Activated CD8-positive, alpha-beta memory T cell treated with anti-CD3 and anti-CD28 coated beads for 1 hour (primary cell): ENCODE data around the gene TMEM170B.

ENCODE experiments used
- DNase-seq, 2 donors: peaks; one replicate each; pipeline ENCODE4 v3.0.0-alpha.2; 2020; ENCODE audit warnings: low read depth in 1 of 2; ENCODE audit errors: extremely low read depth in 1 of 2

Gene TMEM170B

GRCh38 chr6:11584244-11584643, 46.7 kb downstream of the TMEM170B start:
- no peak for DNase-seq

DNA sequence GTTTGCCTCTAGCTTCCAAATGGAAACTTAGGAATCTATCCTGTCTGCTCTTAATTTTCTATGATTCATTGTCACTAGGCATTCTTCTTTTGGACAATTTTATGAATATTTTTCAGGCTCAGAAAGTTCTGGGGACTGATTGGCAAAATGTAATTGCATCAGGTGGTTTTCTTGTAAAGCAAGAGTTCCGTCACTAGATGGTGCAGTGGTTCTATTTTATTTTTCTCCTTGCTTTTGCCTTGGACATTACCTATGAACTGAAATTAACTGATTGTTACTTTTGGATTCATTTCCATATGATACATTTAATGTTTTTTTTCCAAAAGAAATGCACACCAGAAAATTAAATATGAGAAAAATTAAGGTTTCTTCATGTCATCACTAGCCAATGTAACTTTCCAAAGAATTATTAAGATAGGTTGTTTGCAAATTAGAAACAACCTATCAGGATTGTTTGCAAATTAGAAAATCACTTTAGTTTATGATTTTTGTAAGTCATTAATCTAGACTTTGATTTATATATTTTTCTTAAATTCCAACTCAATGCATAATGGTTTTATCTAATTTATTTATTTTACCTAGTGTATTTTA, 48.0 kb downstream of the TMEM170B start:
- no peak for DNase-seq

DNA sequence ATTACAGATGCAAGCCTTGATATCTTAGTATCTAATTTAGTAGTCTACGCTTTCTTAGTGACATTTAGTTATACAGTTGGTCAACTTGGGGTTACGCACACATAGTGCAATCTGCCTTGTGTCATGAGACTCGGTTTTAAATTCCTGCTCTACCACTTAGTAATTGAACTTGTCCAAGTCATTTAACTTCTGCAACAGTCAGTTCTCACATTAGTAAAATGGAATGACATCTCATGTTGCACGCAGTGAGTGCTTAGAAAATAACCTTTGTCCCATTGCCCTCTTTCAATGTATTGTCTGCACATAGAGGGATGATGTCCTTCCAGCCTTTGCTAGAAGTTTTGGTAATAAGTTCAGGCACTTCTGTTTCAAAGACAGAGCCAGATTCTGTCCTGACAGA, 48.6 kb downstream of the TMEM170B start:
- no peak for DNase-seq

- DNase-seq = no peak
Measured at GRCh38 chr6:11586536-11586935, 49.0 kb downstream of the TMEM170B start.

- DNase-seq = no peak
Measured at GRCh38 chr6:11589261-11589660, 51.7 kb downstream of the TMEM170B start.

- no peak for DNase-seq
Measured at GRCh38 chr6:11592294-11592906, 54.9 kb downstream of the TMEM170B start.

GRCh38 chr6:11593096-11593495, 55.5 kb downstream of the TMEM170B start:
- DNase-seq = no peak

DNA sequence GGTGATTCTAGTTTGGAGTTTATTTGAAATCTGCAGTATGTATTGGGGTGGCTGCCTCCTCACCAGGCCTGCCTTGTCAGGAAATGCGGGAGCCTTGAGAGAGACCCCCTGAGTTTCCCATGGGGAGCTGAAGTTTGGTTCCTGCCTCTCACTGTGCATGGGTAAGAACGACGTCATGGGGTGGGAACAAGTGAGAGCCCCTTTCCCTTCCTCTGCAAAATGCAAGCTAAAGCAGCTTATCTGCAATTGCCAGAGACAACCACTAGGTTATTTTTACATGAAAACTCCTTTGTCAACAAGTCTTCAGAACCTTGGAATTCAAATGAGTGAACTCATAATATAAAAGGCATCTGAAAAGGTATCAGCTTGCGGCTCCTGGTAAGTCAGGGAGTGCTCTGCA, 58.4 kb downstream of the TMEM170B start:
- DNase-seq = no peak

DNA sequence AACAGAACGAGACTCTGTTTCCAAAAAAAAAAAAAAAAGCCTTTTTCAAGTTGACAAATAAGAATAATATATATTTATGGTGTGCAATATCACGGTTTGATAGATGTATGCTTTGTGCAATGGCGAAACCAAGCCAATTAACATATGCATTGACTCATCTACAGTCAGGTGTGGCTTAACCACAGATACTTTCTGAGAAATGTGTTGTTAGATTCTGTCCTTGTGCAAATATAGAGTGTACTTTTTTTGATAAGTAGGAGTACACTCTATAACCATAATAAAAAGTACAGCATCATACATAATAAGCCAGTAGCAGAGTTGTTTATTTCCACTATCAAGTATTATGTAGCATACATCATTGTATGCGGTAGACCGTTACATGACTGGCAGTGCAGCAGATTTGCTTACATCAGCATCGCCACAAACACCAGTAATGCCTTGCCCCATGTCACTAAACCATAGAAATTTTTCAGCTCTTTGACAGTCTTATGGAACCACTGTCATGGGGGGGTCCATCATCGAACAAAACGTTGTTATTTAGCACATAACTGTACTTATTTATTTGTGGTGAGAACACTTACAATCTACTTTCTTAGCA, 59.2 kb downstream of the TMEM170B start:
- DNase-seq = no peak

DNA sequence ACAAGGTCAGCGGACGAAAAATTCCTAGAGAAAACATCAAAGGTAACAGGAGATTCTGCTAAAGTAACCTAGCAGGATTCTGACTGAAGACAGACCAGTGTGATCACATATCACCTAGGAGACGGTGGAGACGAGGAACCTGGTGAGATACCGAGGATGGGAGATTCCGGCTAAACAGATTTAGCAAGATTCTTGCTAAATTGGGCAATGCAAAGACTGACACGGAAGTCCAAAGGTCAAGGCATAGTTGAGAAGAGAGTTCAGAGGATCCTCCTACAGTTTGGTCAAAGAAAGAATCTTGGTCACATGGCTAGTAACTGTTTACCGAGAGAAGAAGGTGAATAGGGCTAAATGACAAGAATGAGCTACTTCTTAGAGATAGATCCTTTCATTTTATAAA, 61.1 kb downstream of the TMEM170B start:
- DNase-seq = no peak

DNA sequence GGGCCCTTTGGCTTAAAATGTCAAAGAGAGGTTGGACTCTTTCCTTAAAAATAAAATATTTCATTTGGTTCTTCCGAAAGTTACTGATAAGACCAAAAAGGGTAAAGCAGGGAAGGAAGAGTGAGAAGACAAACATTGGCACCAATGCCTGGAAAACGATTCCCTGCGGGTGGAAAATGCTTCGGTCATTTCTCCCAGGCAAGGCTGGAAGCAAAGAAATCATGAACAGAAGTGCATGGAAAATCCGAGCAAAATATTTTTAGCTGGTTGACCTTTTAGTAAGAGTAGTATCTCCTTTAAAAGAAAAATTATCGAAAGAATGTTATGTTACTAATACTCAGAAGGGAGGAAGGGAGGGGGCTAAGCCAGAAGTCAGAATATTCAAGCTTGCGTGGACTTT, 62.7 kb downstream of the TMEM170B start:
- DNase-seq = no peak

GRCh38 chr6:11601776-11602605, 64.4 kb downstream of the TMEM170B start:
- no peak for DNase-seq

DNA sequence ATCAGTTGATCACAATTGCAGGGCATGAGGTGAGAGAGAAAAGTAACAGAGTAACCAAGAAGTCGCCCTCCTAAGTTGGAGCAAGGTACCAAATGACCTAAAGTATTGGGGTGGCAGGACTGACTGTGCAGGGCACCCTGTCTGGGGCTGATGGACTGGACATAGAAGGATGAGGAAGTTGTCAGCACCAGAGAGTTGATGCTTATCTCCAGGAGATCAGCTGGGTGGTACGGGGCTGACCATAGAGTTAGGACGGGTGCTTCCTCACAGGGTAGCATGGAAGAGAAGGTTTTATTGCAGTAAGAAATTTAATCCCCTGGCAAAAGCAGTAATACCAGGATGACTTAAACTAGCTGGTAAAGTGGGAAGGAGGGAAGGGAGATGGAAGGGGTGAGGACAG, 66.7 kb downstream of the TMEM170B start:
- DNase-seq = no peak

DNA sequence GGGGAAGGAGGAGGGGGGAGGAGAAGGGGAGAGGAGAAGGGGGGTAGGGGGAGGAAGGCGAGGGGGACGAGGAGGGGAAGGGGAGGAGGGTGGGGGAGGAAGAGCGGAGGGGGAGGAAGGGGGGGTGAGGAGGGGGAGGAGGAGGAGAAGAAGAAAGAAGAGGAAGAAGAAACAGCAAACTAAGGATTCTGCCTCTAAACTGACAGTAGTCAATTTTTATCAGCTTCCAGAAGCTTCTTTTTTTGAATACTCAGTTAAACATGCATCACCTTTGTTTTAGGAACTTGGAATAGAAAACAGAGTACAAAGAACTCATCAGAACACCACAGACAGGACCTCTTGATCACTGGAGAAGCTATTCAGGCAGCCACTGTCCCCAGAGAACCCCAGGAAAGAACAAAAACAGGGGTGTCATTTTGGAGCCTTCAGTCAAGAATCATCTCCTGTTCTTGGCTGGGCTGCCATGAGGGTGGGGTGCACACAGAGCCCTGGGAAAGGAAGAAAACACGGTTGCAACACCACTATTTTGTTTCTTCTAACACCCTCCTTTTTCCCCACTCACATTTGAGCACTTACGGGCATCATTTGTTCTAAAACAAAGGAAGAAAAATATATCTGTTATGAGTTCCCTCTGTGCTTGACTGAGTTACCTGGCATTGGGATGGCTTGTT, 67.4 kb downstream of the TMEM170B start:
- DNase-seq = no peak

GRCh38 chr6:11605507-11605905, 68.0 kb downstream of the TMEM170B start:
- no peak for DNase-seq

DNA sequence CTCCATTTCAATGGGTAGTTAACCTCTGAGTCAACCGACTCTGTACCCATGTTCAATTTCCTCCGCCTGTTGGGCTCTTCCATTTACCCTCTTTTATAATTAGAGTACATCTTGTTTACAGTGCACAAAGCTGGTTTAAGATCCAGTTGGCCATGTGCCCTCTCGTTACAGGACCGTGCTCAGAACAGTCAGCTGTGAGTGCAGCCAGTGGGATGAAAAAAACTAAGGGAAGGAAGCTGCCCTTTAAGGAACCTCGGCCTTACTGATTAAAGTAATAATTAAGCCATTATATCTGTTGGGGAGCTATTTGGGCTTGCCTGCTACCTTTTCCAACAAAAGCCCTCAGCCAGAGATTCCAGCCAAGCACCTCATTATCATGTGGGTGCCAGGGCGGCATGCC, 68.8 kb downstream of the TMEM170B start:
- no peak for DNase-seq

GRCh38 chr6:11607383-11607782, 69.8 kb downstream of the TMEM170B start:
- no peak for DNase-seq

DNA sequence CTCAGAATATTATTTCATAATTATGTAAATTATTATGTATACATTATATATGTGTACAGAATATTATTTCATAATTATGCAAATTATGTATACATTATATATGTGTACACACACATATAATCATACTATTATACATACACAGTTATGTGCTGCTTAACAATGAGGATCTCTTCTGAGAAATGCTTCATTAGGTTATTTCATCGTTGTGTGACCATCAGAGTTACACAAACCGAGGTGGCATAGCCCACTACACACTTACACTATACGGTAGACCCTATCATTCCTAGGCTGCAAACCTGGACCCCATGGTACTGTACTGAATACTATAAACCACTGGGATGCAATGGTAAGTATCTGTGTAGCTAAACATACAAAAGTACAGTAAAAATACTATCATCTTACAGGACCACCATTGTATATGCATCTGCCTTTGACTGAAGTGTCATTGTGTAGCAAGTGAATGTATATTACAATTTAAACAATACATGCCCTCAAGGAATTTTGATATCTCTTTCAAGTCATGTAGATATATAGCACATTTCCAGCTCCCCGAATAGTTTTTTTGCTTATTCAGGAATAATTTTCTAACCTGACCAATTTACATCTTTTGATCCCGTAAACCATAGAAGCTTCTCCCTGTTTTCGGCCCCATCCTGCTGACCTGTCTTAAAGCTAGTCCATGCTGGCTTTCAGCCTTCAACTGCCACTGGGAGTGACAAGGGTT, 71.2 kb downstream of the TMEM170B start:
- no peak for DNase-seq

- DNase-seq = no peak
Measured at GRCh38 chr6:11609324-11610071, 71.9 kb downstream of the TMEM170B start.

GRCh38 chr6:11613336-11613735, 75.8 kb downstream of the TMEM170B start:
- DNase-seq = no peak
